Renal pelvis (tissue), 4 donors: ENCODE results near the gene MTHFD1L. TPM values are rescaled to one million over a fixed set of nuclear protein-coding genes. Genes with fewer than 3 reads are reported as not detected.
"Not testable (repeated sequence)": the region's sequence is repeated elsewhere in the genome, so short reads cannot be mapped to it uniquely, and the experiment has no call there.

Source experiments
- DNase-seq: peaks from one replicate; pipeline ENCODE4 v3.0.0-alpha.2; 2013
- polyA plus RNA-seq, 3 donors: library from polyadenylated mRNA; unstranded; fragments of 120-200 nt; gene quantifications; one replicate each; pipeline ENCODE4 v1.2.1, GENCODE V29; 2013; ENCODE audit not compliant: insufficient read length in 3 of 3

The MTHFD1L gene
- polyA plus RNA-seq, 3 donors = 14.7 to 17.6 (median 16.9) TPM

DNA sequence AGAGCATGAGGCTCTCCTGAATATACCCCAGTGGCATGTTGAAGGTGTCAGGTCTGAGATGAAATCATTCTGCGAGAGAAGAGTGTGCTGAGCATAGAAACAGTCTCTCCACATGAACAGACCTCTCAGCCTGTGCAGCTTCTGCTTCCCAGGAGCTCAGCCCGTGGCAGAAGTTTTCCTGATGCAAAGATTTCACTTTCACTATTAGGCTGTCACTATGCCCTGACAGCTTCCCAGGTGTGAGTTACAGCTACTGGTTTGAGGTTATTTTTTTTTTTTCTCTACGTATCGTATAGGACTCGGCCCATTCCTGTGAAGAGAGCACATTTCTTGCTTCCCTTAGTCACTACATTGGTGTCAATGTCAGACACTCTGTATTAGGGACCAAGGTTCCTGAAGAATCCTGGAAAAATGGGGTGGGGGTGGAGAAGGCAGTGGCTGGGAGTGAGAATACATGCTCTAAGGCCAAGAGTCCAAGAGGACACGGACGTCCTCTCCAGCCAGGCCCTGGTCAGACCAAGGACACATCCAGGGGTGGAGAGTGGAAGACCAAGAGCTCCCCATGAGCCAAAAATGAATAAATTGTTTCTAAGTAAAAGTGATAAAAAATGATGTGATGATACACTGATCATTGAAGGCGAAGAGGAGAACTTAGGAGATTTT is 253.1 kb downstream of the MTHFD1L start:
- DNase-seq = no peak

DNA sequence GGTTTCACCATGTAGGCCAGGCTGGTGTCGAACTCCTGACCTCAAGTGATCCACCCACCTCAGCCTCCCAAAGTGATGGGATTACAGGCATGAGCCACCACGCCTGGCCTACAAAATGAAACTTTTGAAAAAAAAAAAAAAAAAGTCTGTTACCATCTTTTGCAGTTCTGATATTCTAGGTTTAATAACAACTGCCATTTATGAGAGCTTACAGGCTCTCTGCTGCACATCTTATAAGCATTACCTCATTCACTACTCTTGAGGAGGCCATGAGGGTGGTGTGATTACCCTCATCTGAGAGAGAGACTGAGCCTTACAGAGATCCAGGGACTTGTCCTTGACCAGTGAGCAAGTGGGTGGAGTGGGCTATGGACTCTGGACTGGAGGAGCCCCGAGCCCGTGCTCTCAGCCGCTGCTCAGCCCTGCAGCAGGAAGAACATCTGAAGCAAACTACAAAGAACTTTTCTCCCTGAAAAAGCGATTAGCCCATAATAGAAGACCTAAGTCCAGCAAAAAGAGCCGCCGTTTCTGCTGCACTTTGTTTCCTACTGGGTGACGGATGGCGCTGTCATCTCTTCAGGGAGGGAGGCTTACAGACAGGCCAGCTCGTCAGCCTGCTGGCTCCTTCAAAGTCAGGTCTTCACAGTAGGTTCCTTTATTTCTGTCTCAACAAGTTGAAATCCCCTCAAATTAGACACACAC is 254.5 kb downstream of the MTHFD1L start:
- no peak for DNase-seq

DNA sequence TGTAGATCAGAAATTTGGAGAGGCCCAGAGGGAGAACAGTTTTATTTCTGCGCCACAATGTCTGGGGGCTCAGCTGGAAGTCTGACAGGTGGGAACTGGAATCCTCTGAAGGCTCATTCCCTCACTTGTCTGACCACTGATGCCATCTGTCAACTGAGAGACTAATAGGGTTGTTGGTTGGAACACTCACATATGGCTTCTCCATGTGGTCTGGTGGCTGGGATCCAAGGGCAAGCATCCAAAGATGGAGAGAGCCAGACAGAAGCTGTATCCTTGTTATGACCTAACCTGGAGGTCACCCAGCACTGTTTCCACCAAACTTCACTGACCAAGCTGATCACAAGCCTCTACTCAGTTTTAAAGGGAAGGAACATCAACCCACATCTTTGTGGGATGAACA is 256.4 kb downstream of the MTHFD1L start:
- DNase-seq = no peak

DNA sequence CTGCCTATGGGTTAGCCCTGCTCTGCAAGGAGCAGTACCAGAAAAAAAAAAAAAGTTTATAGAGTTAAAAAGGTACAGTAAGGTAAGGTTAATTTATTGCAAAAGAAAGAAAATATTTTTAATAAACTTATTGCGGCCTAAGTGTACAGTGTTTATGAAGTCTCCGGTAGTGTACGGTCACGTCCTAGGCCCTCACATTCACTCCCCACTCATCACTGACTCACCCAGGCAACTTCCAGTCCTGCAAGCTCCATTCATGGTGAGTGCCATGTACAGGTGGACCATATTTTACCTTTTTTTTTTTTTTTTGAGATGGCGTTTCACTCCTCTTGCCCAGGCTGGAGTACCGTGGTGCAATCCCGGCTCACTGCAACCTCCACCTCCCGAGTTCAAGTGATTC is 258.1 kb downstream of the MTHFD1L start:
- DNase-seq = not testable (repeated sequence)

DNA sequence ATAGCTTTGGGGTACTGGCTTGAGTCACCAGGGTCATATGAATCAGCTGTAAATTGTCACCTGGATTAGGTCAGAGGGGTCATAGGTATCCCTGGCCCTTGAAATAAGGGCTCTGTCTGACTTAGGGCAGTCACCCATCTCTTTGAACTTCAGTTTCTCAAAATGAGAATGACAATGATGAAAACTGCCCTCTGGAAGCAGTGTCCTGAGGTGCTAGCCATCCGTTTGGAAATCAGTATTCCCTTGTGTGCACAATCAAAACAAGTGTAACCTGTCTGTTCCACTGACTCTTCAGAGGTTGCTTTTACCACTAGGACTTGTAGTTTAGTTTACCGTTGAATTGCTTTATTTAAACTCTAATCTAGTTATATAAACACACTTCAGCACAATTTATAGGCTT is 259.7 kb downstream of the MTHFD1L start:
- DNase-seq = not testable (repeated sequence)

DNA sequence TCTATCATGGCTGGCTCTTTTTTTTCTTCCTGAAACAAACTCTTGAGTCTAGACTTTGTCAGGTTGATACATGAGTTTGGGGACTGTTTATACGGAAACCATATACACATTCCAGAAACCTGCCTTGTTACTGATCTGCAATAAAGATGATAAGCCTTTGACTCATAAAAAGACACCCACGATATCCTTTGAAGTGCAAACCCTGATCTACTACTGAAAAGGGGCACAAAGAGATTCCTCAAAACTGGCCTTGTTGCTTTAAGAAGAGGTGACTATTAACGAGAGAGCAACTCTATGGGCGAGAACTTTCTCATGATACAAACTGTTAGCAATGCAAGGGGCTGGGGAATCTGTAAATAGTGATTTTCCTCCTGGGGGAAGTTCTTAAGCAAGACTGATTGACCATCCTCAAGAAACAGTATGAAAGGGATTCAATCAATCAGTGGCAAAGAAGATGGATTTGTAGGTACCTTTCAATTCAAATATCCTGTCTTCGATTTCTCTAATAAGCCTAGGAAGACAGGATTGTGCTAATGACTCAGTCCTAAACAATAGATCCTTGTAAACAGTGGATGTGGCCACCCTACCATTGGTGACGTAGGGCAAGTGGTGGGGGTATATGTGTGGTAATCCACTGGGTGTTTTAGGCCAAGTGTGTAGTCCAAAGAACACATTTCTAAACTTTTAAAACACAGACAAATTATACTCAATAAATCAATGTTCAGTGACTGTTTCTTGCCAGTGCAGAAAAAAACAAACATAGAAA is 260.3 kb downstream of the MTHFD1L start:
- DNase-seq = not testable (repeated sequence)

DNA sequence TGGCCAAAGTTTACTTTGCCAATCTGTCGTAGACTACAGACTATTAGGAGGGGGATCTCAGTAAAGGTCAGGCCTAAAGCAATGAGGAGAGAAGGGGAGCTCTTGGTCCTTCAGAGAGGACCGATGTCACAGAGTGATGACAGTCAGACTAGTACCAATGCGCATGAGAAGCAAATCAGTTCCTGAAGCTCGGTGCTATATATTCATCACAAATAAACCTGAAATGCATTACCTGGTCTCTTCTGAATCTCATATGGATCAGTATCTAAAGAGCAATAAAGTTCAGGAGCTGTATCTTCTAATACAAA is 260.9 kb downstream of the MTHFD1L start:
- DNase-seq = not testable (repeated sequence)

DNA sequence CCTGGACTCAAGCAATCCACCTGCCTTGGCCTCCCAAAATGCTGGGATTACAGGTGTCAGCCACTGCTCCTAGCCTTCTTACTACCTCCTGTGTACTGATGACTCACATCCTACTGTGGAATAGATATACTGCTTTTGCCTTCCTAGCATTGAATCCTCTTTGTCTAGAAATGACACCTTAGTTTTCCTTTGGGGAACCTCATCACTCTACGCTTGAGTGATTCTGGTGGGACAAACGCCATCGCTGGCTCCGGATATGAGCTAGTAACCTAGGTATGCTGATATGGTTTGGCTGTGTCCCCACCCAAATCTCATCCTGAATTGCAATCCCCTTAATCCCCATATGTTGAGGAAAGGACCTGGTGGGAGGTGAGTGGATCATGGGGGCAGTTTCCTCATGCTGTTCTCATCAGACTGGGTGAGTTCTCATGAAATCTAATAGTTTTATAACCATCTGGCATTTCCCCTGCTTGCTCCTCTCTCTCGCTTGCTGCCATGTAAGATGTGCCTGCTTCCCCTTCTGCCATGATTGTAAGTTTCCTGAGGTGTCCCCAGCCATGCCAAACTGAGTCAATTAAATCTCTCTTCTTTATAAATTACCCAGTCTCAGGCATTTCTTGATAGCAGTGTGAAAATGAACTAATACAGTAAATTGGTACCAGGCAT is 261.8 kb downstream of the MTHFD1L start:
- DNase-seq = not testable (repeated sequence)

DNA sequence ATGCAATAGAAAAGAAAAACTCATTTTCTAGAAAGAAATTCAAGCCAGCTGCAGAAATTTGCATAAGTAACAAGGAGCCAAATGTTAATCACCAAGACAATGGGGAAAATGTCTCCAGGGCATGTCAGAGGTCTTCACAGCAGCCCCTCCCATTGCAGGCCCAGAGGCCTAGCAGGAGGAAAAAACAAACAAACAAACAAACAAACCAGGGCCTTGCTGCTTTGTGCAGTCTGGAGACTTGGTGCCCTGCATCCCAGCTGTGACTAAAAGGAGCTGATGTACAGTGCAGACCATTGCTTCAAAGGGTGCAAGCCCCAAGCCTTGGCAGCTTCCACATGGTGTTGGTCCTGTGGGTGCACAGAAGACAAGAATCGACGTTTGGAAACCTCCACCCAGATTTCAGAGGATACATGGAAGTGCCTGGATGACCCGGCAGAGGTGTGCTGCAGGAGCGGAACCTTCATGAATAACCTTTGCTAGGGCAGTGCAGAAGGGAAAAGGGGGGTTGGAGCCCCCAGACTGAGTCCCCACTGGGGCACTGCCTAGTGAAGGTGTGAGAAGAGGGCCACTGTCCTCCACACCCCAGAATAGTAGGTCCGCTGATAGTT is 263.4 kb downstream of the MTHFD1L start:
- DNase-seq = no peak

DNA sequence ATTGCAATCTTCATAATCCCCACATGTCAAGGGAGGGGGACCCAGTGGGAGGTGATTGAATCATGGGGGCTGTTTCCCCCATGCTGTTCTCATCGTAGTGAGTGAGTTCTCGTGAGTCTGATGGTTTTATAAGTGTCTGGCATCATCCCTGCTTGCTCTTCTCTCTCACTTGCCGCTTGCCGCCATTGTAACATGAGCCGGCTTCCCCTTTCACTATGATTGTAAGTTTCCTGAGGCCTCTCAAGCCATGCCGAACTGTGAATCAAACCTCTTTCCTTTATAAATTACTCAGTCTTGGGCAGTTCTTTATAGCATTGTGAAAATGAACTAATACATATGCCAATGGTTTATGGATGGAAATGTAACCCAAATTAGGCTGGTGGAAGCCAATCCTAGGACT is 264.8 kb downstream of the MTHFD1L start:
- DNase-seq = no peak

DNA sequence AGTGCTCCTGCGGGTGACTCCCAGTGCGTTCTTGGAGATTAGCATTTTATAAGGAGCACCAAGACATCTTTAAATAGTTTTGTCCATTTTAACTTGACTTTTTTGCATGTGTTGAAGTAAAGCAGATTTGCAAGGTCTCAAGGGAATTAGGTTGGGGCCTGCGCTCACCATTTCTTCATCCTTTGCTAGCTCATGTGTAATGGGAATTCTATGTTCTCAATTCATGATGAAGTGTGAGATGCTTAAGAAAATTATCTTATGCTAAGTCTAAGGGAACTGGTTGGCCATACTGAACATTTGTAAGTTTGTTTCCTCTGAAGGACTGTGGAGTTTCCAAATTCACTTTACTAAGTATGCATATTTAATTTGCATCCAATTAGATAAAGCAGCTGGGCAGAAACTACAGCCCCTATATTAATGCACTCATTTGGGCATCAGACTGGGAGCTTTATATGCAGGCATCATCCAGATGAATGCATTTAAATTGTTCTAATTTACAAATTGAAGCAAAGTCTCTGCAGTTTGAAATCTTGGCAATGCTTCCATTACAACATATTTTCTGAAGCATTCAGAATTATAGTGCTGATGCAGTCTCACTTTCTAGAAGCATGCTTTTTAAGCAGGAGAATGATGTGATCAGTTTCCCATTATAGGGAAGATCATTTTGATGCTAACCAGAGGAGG is 266.0 kb downstream of the MTHFD1L start:
- no peak for DNase-seq

DNA sequence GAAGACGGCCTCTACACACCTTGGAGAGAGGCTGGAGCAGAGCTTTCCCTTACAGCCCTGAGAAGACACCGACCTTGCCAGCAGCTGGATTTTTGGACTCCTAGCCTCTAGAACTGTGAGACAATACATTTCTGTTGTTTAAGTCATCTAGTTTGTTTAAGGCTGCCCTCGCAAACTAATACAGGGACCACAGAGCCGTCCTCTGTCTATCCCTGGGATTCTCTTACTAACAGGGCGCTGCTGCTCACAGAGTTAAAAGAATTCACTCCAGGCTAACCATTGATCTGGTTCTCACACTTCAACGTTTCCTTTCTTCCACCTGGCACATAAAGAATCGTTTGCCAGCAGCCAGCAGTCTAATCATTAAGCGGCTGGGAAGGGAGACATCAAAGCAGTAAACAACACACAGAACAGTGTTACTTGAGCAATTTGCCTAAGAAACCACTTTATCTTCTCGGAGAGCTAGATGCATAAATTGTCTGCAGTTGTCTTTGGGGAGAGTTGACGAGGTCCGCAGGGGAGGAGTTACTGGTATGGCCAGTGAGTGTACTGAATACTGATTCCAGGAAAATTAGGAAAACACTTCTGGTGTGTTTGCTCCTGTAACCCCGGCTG is 270.7 kb downstream of the MTHFD1L start:
- DNase-seq = peak; percentile 64

DNA sequence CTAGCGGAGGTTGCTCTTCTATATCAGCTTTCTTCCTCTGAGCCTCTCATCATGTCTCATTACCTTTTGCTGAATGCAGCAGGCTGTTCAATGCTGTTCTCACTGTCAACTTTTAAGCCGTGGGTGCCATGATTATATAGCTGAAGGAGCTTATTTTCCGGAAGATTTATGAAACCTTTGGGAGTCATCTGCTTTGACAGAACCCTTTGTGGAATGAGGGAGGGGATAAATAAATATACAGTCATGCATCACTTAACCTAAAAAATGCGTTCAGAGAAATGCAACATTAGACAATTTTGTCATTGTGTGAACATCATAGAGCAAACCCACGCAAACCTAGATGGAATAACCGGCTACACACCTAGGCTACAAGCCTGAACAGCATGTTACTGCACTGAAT is 272.0 kb downstream of the MTHFD1L start:
- no peak for DNase-seq

DNA sequence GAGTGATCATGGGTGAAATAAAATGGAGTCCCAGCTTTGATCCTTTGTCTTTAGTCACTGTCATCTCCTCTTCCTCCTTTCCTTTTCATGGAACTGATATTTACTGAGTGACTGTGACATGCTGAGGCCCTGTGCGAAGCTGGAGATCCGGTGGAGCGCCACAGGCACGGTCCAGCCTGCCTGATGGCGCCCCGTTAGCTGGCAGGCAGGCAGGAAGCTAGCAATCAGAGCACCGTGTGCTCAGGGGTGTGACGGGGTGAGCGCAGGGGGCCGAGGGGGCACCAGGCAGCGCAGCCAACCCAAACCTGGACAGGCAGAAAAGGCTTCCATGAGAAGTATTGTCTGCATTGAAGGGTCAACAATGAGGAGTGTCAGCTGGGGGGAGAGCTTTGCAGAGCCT is 274.0 kb downstream of the MTHFD1L start:
- DNase-seq = no peak

DNA sequence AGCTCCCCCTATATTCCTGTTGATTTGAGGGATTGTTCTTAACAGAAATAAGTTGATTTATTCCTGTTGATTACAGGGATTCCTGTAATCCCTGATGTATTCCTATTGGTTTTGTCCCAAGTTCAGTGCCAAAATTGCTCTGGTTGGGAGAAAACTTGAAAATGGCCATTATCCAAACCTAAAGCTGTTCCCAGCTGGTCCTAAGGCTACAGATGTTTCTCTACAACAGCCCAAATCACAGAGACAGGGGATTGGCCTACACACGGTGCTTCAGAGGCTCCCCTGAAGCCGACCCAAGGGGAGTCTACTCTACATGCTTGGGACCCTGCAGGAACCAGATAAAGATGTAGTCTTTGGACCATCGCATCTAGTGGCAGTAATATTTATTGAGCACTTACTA is 275.3 kb downstream of the MTHFD1L start:
- peak; percentile 55 for DNase-seq

DNA sequence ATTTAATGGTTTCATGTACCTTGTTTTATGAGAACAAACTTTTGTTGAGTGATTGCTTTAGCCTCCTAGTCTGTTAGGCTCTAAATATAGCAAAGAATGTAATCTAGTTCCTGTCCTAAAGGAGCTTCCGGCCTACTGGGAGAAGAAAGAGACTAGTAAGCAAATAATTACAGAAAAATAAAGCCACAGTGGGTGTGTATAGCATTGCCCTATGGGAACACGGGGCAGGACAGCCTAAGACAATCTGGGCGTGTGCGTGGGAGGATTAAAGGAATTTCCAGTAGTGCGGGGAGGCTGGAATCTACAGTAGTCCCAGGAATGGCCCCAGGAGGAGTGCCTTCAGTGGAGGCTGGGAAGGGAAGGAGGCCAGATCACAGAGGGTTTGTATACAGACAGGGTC is 276.2 kb downstream of the MTHFD1L start:
- no peak for DNase-seq

DNA sequence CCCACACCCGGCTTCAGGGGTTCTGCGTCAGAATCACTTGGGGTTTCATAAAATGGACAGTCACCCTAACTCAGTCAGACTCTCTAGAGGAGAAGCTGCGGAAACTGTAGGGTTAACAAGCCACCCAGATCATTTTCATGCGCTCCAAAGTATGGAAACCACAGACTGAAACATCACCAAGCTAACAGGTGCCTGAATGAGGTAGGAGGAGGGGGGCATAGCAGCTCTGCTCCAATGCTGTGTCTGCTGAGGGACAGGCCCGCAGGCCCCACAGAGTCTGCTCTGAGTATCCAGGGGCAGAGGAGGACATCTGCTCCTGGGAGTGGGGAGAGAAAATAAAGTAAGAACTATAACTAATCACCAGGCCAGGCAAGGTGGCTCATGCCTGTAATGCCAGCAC is 277.2 kb downstream of the MTHFD1L start:
- DNase-seq = no peak

DNA sequence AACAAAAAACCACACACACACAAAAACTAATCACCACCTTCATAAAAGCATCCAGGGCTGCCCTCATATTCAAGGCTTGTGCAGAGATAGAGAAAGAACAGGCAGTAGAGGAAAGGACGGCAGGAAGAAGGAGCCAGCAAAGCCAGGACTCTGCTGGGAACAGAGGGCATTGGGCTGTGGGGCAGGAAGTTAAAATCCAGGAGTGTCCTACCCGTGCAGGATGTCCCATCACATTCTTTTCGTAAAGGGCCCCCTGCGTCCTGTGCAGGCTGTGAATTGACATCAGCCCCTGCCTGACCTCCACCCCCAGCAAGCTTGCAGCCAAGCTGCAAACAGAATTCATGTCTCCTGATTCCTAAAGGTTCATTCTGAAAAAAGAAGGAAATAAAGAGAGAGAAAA is 277.8 kb downstream of the MTHFD1L start:
- DNase-seq = no peak

DNA sequence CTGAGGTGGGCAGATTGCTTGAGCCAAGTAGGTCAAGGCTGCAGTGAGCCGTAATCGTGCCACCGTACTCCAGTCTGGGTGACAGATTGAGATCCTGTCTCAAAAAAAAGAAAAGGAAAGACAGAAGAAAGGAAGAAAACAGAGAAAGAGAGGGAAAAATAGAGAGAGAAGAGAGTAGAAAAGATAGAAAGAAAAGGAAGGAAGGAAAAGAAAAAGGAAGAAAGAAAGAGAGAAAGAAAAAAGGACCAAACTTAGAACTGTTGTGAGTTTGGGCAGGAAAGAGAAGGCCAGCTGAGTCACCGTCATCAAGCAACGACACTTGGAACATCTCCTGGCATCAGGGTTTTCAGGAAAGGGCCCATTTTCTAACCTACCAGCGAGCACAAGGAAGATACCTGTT is 278.3 kb downstream of the MTHFD1L start:
- DNase-seq = no peak

DNA sequence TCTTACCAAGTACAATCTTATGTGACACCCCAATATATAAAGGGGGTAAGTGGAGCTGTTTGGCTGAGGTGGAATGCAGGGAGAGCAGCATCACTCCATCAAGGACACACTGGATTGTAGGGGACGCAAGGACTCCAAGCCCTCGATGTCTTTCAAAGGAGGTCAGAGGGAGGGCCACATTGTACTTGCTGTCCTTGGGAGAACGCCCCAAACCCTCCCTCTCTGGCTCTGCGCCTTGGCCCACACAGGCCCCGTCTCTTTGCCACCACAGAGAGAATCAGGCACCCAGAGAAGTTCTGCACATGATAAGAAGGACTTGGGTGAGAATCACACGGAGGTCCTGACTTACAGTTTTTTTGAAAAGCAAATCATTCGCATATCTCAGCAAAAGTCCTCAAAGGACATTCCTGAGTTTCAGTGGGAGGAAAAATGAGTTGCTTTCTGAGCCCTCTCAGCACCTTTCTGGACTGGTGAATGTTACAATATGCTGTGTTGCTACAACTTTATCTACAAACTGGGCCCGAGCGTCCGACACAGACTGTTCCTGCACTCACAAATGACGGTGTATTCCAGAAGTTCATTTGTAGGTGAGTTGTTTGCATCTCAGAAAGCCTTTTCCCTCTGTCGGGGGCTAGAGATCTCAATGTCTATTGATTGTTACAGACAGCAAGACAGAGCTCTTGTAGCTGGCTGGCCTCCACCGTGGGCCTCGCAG is 281.8 kb downstream of the MTHFD1L start:
- no peak for DNase-seq
